Heart left ventricle (tissue), 16 donors: ENCODE results near the gene KISS1R. TPM values are rescaled to one million over a fixed set of nuclear protein-coding genes. Genes with fewer than 3 reads are reported as not detected.
"Not testable (repeated sequence)": the region's sequence is repeated elsewhere in the genome, so short reads cannot be mapped to it uniquely, and the experiment has no call there.

ENCODE experiments used
- ATAC-seq, 4 donors: fragments of 200-7000 bp; cut with Tn5 transposase; one replicate each; pipeline ENCODE4 v1.9.1; 2020 to 2022; ENCODE audit warnings: moderate library complexity in 4 of 4, mild to moderate bottlenecking in 3 of 4, moderate number of reproducible peaks in 1 of 4
- DNase-seq, 5 donors: peaks; one replicate each; pipeline ENCODE4 v3.0.0-alpha.2; 2020
- H3K27ac ChIP-seq, 12 donors: fragments of 200-600 bp; sonication (generic) in 4 of 12; one replicate each; pipeline versions ENCODE4 v1.5.0 to v1.8.0; 2016 to 2022; ENCODE audit warnings: mild to moderate bottlenecking in 2 of 12
- H3K27me3 ChIP-seq, 9 donors: fragments of 200-600 bp; sonication (generic) in 2 of 9; one replicate each; pipeline versions ENCODE4 v1.5.1 to v1.8.0; 2016 to 2022; ENCODE audit warnings: mild to moderate bottlenecking in 3 of 9
- H3K36me3 ChIP-seq, 9 donors: fragments of 200-600 bp; sonication (generic) in 2 of 9; one replicate each; pipeline versions ENCODE4 v1.5.0 to v1.8.0; 2018 to 2022; ENCODE audit warnings: mild to moderate bottlenecking in 2 of 9
- H3K4me1 ChIP-seq, 12 donors: fragments of 200-600 bp; sonication (generic) in 4 of 12; one replicate each; pipeline versions ENCODE4 v1.5.0 to v1.8.0; 2016 to 2022; ENCODE audit warnings: mild to moderate bottlenecking in 3 of 12
- H3K4me3 ChIP-seq, 12 donors: fragments of 200-600 bp; sonication (generic) in 4 of 12; one replicate each; pipeline versions ENCODE4 v1.5.0 to v1.8.0; 2017 to 2022; ENCODE audit warnings: mild to moderate bottlenecking in 9 of 12, moderate library complexity in 4 of 12
- H3K9me3 ChIP-seq, 12 donors: fragments of 200-600 bp; sonication (generic) in 4 of 12; one replicate each; pipeline versions ENCODE4 v1.5.0 to v1.8.0; 2016 to 2022; ENCODE audit warnings: mild to moderate bottlenecking in 1 of 12
- POLR2A ChIP-seq, 2 donors: fragments of 450-650 bp; IDR thresholded peaks; one replicate each; pipeline ENCODE4 v1.6.1; 2017; ENCODE audit warnings: antibody characterized with exemption in 2 of 2, mild to moderate bottlenecking in 2 of 2, moderate library complexity in 2 of 2
- WGBS, 4 donors: extraction: QIAGEN DNeasy Blood & Tissue Kit in 2 of 4; methylation state at CpG; one replicate each; pipeline versions ENCODE4 v1.1.5 to v1.1.7; 2013 to 2018; 5-methylcytosine and 5-hydroxymethylcytosine counted together
- intact Hi-C, 10 donors: fragments of 100-400 bp; cut with DNase I; formaldehyde crosslinking; loops; one replicate each; pipeline versions ENCODE4 v1.11.1 to v1.14.2; 2022
- polyA plus RNA-seq, 2 donors: library from polyadenylated mRNA; stranded (reverse); fragments of 200-250 nt; gene quantifications; one replicate each; pipeline ENCODE4 v1.2.3, GENCODE V29; 2013
- total RNA-seq, 9 donors: library from RNA; depleted of rRNA in 2 of 9; stranded (reverse); fragments of >200 nt in 2 of 9; fragmentation: NEBNext Ultra II Directional in 3 of 9; extraction: Animal tissue kit (Norgen Biotek cat#: 25700) in 3 of 9; gene quantifications; one replicate each; pipeline versions ENCODE4 v1.1.0 to v1.2.4, GENCODE V29; 2016 to 2023
- TF ChIP-seq, protein P1 (sequence below), 12 donors: fragments of 200-600 bp; sonication (generic) in 4 of 12; IDR thresholded peaks; one replicate each; pipeline versions ENCODE4 v1.5.0 to v1.8.0; 2018 to 2022; ENCODE audit warnings: antibody characterized with exemption in 12 of 12, mild to moderate bottlenecking in 5 of 12
- donor health status: ischemic (EF 13 %, LVEDD 7.1; RV severe dilation, severe dysfunction).
- donor health status: healthy with polysubstance abuse.
- donor health status: DM: no; HTN: yes; CAD: no.
- donor health status: DM: no; HTN: no; CAD: no.
- donor health status: ischemic (EF 25% LVEDD 6.9; RV normal size, moderate dysfunction).
- donor health status: ischemic (EF 25% LVEDD 5.7; RV mildly dilated, moderate dysfunction).
- donor health status: healthy.
- donor health status: DM: yes; HTN: yes; CAD: no.
- donor health status: ischemic (EF 35%, LVEDD 5.7; RV mildly dilated, moderate dysfunction).
- donor health status: nonischemic (EF 11% LVEDD 7.7; RV severe dilation, severe dysfunction).
- donor health status: DM: yes; HTN: yes; CAD: no.
- donor health status: PGD.
- donor health status: ischemic (EF 29% LVEDD 5.4; RV normal size, mild dysfunction).
- donor health status: nonischemic (EF 23%, LVEDD 6.1; RV moderate dilation, normal function).

The KISS1R gene
- total and polyA plus RNA-seq, 11 donors: not detected

DNA sequence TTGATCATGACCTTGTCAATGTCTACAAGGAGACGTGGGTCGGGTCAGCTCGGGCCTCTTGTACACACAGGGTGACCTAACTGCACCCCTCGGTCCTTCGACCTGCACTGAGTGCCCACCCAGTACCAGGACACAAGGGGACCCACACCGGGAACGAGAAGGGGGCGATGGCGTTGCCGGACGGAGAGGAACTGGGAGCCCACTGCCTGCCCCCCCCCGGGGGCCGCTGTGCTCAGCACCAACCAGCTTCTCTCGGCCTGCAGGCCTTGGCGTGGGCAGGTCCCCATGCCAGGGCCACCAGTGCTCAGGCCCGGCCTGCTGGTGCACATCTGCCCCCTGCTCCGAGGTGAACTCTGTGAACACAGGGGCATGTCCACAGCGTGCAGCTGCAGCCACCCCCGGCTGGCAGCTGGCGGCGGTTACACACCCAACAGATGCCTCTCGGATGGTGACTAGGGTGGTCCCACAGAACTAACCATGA lies 43.5 kb upstream of the KISS1R start:
- DNase-seq (no peak), ATAC-seq (no peak)
- intact Hi-C loops: loop anchor here in 1 of 10 donors (5.0 kb wide), 1 partner anchor 39 kb away; the partner anchor contains the start of gene R3HDM4
- Histone ChIP-seq H3K4me1 (peaks cover 0 to 21% (median 7%) of the 10 kb centered on the region in 12 donors), H3K9me3 (no peaks in the 10 kb centered on the region), H3K27ac (no peak overlapping the region), H3K36me3 (peaks cover 0 to 65% (median 39%) of the 10 kb centered on the region in 9 donors), H3K27me3 (no peaks in the 10 kb centered on the region), H3K4me3 (no peak overlapping the region)
- 93 to 96% (median 93%) methylated on average over 22 of the region's 22 CpGs for WGBS, 4 donors
- TF ChIP-seq, protein P1, sequence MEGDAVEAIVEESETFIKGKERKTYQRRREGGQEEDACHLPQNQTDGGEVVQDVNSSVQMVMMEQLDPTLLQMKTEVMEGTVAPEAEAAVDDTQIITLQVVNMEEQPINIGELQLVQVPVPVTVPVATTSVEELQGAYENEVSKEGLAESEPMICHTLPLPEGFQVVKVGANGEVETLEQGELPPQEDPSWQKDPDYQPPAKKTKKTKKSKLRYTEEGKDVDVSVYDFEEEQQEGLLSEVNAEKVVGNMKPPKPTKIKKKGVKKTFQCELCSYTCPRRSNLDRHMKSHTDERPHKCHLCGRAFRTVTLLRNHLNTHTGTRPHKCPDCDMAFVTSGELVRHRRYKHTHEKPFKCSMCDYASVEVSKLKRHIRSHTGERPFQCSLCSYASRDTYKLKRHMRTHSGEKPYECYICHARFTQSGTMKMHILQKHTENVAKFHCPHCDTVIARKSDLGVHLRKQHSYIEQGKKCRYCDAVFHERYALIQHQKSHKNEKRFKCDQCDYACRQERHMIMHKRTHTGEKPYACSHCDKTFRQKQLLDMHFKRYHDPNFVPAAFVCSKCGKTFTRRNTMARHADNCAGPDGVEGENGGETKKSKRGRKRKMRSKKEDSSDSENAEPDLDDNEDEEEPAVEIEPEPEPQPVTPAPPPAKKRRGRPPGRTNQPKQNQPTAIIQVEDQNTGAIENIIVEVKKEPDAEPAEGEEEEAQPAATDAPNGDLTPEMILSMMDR (IDR thresholded peaks at IDR 0.05): no peak
- no peak for TF ChIP-seq POLR2A (IDR thresholded peaks at IDR 0.05)

- no peak overlapping the region for H3K4me3 ChIP-seq
- H3K27me3 ChIP-seq: no peaks in the 10 kb centered on the region
- TF ChIP-seq POLR2A (IDR thresholded peaks at IDR 0.05): no peak
- TF ChIP-seq, protein P1 (IDR thresholded peaks at IDR 0.05): no peak
- intact Hi-C loops: loop anchor here in 1 of 10 donors (5.0 kb wide), 1 partner anchor 42 kb away; the partner anchor contains the start of gene KISS1R
- H3K36me3 ChIP-seq: peaks cover 0 to 59% (median 41%) of the 10 kb centered on the region in 9 donors
- no peaks in the 10 kb centered on the region for H3K9me3 ChIP-seq
- ATAC-seq (no peak), DNase-seq (no peak)
- WGBS, 4 donors: 92 to 95% (median 93%) methylated on average over 24 to 28 of the region's 28 CpGs
- no peak overlapping the region for H3K27ac ChIP-seq
- peaks cover 0 to 15% (median 0%) of the 10 kb centered on the region in 12 donors for H3K4me1 ChIP-seq
Measured at GRCh38 chr19:875265-875879, 41.8 kb upstream of the KISS1R start.

DNA sequence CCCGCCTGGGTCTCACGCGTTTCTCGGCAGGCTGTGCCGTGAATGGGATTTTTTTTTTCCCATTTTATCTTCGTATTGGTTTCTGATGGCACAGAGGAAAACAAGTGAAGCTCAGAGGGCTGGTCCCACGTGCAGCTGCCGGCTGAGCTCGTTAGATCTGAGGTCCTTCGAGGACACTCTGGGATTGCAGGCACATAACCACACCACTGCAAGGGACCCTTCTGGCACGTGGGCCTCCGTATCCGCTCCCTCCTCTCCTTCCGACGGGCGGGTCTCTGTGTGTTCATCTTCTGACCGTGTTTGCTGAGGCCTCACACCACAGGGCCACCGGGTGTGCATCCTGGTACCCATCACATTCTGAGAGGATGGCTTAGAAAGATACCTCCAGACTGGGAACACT lies 41.0 kb upstream of the KISS1R start:
- Histone ChIP-seq H3K27ac (no peak overlapping the region), H3K27me3 (no peaks in the 10 kb centered on the region), H3K9me3 (no peaks in the 10 kb centered on the region), H3K36me3 (peaks cover 0 to 61% (median 45%) of the 10 kb centered on the region in 9 donors), H3K4me1 (peaks cover 0 to 11% (median 0%) of the 10 kb centered on the region in 12 donors), H3K4me3 (no peak overlapping the region)
- no peak for DNase-seq
- TF ChIP-seq, protein P1 (IDR thresholded peaks at IDR 0.05): no peak
- TF ChIP-seq POLR2A (IDR thresholded peaks at IDR 0.05): no peak
- ATAC-seq: no peak
- 75 to 85% (median 79%) methylated on average over 18 of the region's 18 CpGs for WGBS, 4 donors
- intact Hi-C loops: loop anchor here in 1 of 10 donors (5.0 kb wide), 1 partner anchor 41 kb away; the partner anchor contains the start of gene KISS1R

DNA sequence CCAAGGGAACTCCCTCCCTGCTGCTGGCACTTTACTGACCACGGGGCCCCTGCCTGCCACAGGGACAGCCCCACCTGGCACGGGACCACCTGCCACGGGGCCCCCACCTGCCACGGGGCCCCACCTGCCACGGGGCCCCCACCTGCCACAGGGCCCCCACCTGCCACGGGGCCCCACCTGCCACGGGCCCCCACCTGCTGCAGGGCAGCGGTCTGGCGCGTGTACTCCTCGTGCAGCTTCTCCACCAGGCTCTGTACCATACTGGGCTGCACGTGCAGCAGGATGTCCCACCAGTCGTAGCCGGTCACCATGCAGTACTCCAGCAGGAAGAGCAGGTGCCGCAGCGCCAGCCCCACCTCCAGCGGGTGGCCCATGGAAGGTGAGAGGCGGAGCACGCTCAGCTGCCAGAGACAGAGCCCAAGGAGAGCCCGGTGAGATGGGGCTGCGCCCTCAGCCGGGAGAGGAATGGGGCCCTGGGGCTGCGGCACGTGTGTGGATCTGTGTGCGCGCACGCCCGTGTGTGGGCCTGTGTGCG lies 40.3 kb upstream of the KISS1R start:
- WGBS, 4 donors: 89 to 93% (median 91%) methylated on average over 26 to 29 of the region's 29 CpGs
- H3K27ac ChIP-seq: no peak overlapping the region
- intact Hi-C loops: loop anchor here in 1 of 10 donors (5.0 kb wide), 1 partner anchor 40 kb away; the partner anchor contains the start of gene KISS1R
- H3K4me3 ChIP-seq: no peak overlapping the region
- H3K9me3 ChIP-seq: no peaks in the 10 kb centered on the region
- H3K4me1 ChIP-seq: peaks cover 0 to 8% (median 0%) of the 10 kb centered on the region in 12 donors
- no peak for ATAC-seq
- TF ChIP-seq, protein P1 (IDR thresholded peaks at IDR 0.05): no peak
- no peak for TF ChIP-seq POLR2A (IDR thresholded peaks at IDR 0.05)
- H3K27me3 ChIP-seq: no peaks in the 10 kb centered on the region
- no peak for DNase-seq
- peaks cover 0 to 69% (median 53%) of the 10 kb centered on the region in 9 donors for H3K36me3 ChIP-seq

GRCh38 chr19:877992-878660 lies 39.0 kb upstream of the KISS1R start:
- H3K36me3 ChIP-seq: peaks cover 0 to 76% (median 60%) of the 10 kb centered on the region in 9 donors
- ATAC-seq, H3K4me1 ChIP-seq, H3K9me3 ChIP-seq, DNase-seq, H3K27ac ChIP-seq, H3K27me3 ChIP-seq, H3K4me3 ChIP-seq: not testable (repeated sequence)
- WGBS, 4 donors: 85 to 93% (median 91%) methylated on average over 10 to 23 of the region's 23 CpGs
- intact Hi-C loops: loop anchor here in 1 of 10 donors (5.0 kb wide), 1 partner anchor 39 kb away; the partner anchor contains the start of gene KISS1R
